ENCODE results near the gene ATPAF2.

DNA sequence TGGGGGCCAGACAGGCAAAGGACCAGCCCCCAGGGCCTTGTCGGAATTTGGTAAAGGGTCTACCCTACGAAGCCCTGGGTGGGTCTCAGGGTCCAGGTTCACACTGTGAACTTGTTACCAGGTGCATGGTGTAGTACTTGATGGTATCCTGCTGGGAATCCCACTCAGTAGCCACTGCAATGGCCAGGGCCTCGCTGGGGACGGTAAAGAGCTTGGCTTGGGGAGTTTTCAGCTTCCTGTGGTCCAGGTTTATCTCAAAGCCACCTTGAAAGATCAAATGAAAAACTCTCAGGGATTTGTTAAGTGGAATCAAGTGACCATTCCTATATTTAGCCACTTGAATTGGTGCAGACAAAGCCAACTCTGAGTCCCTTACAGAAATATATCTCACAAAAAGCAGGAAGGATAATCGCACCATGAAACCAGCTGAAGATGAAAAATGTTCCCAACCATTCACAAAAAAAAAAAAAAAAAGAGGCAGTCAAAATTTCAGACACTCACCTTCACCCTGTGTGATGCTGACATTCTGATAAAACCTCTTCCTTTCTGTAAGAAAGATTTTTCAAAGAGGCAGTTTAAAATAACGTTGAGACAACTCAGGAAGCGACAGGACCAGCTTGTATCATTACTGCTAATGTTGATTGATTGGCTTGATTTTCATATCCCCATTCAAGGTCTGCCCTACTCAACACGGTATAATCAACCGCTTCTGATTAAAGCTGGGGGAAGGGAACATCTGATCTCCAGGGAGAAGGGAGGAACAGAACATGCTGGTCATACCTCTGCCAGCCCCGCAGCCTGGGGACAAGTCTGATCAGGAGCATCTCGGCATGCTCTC is 10.6 kb downstream of the ATPAF2 start:
- TF ChIP-seq, protein P1, sequence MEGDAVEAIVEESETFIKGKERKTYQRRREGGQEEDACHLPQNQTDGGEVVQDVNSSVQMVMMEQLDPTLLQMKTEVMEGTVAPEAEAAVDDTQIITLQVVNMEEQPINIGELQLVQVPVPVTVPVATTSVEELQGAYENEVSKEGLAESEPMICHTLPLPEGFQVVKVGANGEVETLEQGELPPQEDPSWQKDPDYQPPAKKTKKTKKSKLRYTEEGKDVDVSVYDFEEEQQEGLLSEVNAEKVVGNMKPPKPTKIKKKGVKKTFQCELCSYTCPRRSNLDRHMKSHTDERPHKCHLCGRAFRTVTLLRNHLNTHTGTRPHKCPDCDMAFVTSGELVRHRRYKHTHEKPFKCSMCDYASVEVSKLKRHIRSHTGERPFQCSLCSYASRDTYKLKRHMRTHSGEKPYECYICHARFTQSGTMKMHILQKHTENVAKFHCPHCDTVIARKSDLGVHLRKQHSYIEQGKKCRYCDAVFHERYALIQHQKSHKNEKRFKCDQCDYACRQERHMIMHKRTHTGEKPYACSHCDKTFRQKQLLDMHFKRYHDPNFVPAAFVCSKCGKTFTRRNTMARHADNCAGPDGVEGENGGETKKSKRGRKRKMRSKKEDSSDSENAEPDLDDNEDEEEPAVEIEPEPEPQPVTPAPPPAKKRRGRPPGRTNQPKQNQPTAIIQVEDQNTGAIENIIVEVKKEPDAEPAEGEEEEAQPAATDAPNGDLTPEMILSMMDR (IDR thresholded peaks at IDR 0.05; ENCODE audit: low read length) = no peak
- no peak for TF ChIP-seq EZH2 (IDR thresholded peaks at IDR 0.05; ENCODE audit: borderline replicate concordance, low read length)

All from OCI-LY1 (cell line).